22Rv1 (cell line): ENCODE results near the gene DSCAM.

ENCODE experiments used
- ZFX ChIP-seq: fragments of 450-650 bp; IDR thresholded peaks from 2 replicates; pipeline ENCODE4 v1.6.1; 2017; ENCODE audit warnings: antibody characterized with exemption, borderline replicate concordance
- TF ChIP-seq, protein P1 (sequence below): fragments of 450-650 bp; IDR thresholded peaks from 2 replicates; pipeline ENCODE4 v1.5.1; 2017; ENCODE audit warnings: mild to moderate bottlenecking

DNA sequence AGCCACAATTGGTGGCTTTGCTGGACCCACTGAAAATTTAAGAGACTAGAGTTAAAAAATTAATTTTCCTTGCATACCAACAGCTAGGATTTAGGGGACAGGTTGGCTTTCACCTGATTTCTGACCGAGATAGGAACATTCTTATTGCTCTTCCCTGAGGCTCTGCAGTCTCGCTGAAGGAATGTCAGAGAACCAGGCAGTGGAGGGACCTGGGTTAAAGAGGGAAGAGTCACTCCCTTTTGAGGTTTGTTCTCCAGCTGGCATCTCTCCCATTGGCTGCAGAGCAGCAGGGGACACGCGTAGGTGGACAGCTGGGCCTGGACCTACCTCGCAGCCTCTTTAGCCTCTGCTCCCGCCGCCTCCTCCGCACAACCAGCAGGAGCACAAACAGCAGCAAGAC is 772.2 kb downstream of the DSCAM start:
- TF ChIP-seq, protein P1, sequence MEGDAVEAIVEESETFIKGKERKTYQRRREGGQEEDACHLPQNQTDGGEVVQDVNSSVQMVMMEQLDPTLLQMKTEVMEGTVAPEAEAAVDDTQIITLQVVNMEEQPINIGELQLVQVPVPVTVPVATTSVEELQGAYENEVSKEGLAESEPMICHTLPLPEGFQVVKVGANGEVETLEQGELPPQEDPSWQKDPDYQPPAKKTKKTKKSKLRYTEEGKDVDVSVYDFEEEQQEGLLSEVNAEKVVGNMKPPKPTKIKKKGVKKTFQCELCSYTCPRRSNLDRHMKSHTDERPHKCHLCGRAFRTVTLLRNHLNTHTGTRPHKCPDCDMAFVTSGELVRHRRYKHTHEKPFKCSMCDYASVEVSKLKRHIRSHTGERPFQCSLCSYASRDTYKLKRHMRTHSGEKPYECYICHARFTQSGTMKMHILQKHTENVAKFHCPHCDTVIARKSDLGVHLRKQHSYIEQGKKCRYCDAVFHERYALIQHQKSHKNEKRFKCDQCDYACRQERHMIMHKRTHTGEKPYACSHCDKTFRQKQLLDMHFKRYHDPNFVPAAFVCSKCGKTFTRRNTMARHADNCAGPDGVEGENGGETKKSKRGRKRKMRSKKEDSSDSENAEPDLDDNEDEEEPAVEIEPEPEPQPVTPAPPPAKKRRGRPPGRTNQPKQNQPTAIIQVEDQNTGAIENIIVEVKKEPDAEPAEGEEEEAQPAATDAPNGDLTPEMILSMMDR, result no peak
- no peak for TF ChIP-seq ZFX
